K562 (cell line): ENCODE data around the gene VPS16. TPM values are rescaled to one million over a fixed set of nuclear protein-coding genes. Genes with fewer than 3 reads are reported as not detected.

Experiments used
- BRD4 ChIP-seq: fragments of 200-600 bp; sonication (generic); IDR thresholded peaks from 2 replicates; pipeline ENCODE4 v1.6.1; 2017; ENCODE audit warnings: inconsistent platforms
- CCNT2 ChIP-seq: IDR thresholded peaks from 2 replicates; pipeline ENCODE4 v1.6.1; 2011; ENCODE audit warnings: borderline replicate concordance, low read depth, mild to moderate bottlenecking, moderate library complexity, mixed read lengths, low read length; ENCODE audit not compliant: insufficient read length; ENCODE audit errors: extremely low read depth
- DPF2 ChIP-seq: fragments of 450-650 bp; IDR thresholded peaks from 2 replicates; pipeline ENCODE4 v1.6.1; 2016
- KLF10 ChIP-seq: fragments of 250-450 bp; sonication (Bioruptor Pico); IDR thresholded peaks from 2 replicates; pipeline ENCODE4 v1.6.1; 2021; ENCODE audit warnings: matching md5 sums
- MAFK ChIP-seq: IDR thresholded peaks from 2 replicates; pipeline ENCODE4 v1.6.1; 2011; ENCODE audit warnings: low read length, improper control_type of control experiment
- MYC ChIP-seq, 2 experiments: fragments of 250-450 bp in 1 of 2; sonication (Bioruptor Pico) in 1 of 2; IDR thresholded peaks; 2 replicates each; pipeline versions ENCODE4 v1.5.1 to v1.6.1; 2012 to 2021; ENCODE audit warnings: low read depth in 2 of 2, borderline replicate concordance in 1 of 2, improper control_type of control experiment in 1 of 2, low read length in 1 of 2, mild to moderate bottlenecking in 1 of 2, moderate library complexity in 1 of 2
- MYNN ChIP-seq, 2 experiments: sonication (generic); formaldehyde crosslinking in 1 of 2; IDR thresholded peaks; 2 replicates each; pipeline versions ENCODE4 v1.5.0 to v1.6.1; 2016 to 2020; ENCODE audit warnings: antibody characterized with exemption in 1 of 2, missing genetic modification reagents in 1 of 2
- PHF20 ChIP-seq: fragments of 450-650 bp; IDR thresholded peaks from 2 replicates; pipeline ENCODE4 v1.6.1; 2018; ENCODE audit not compliant: partially characterized antibody
- PYGO2 ChIP-seq: fragments of 450-650 bp; IDR thresholded peaks from 2 replicates; pipeline ENCODE4 v1.6.1; 2016; ENCODE audit warnings: mild to moderate bottlenecking, missing genetic modification characterization, moderate library complexity, missing compliant biosample characterization
- SRSF3 ChIP-seq: fragments of 200-400 bp; formaldehyde crosslinking; IDR thresholded peaks from 2 replicates; pipeline ENCODE4 v1.6.1; 2016; ENCODE audit warnings: mild to moderate bottlenecking, low read length, moderate library complexity; ENCODE audit not compliant: insufficient read depth
- SRSF9 ChIP-seq: fragments of 200-400 bp; formaldehyde crosslinking; IDR thresholded peaks from 2 replicates; pipeline ENCODE4 v1.6.1; 2017; ENCODE audit warnings: low read depth, low read length, borderline replicate concordance
- ZNF436 ChIP-seq: fragments of 250-450, 450-650 bp; sonication (Bioruptor Pico); formaldehyde crosslinking; IDR thresholded peaks from 2 replicates; pipeline ENCODE4 v1.7.0; 2020; ENCODE audit warnings: mild to moderate bottlenecking
- ZNF76 ChIP-seq: fragments of 250-450 bp; sonication (Bioruptor Pico); IDR thresholded peaks from 2 replicates; pipeline ENCODE4 v1.4.0; 2020; ENCODE audit warnings: mild to moderate bottlenecking, moderate library complexity, borderline replicate concordance
- polyA plus RNA-seq, 8 experiments: library from polyadenylated mRNA; depleted of rRNA in 4 of 8; stranded (reverse) in 5 of 8; unstranded in 3 of 8; fragments of >200 nt; fragmentation: Nextera tagmentation in 2 of 8; fragmentation: Illumina TruSeq in 1 of 8; extraction: Ambion mirVana in 2 of 8; extraction: Trizol in 1 of 8; gene quantifications; 2 replicates each; pipeline versions ENCODE4 v1.2.1 to v1.2.3, GENCODE V29; 2011 to 2014; ENCODE audit warnings: inconsistent platforms in 1 of 8, missing spikeins in 1 of 8
- total RNA-seq, 7 experiments: library from RNA; depleted of rRNA in 6 of 7; stranded (reverse); fragments of >200 nt in 6 of 7; fragmentation: Illumina TruSeq in 2 of 7; extraction: Trizol in 2 of 7; gene quantifications; 2 replicates each; pipeline versions ENCODE4 v1.2.1 to v1.2.3, GENCODE V29; 2011 to 2021; ENCODE audit warnings: low replicate concordance in 1 of 7
- TF ChIP-seq, protein P1 (sequence below): fragments of 450-650 bp; formaldehyde crosslinking; IDR thresholded peaks from 2 replicates; pipeline ENCODE4 v1.4.0; 2022; ENCODE audit warnings: mild to moderate bottlenecking, moderate library complexity
- TF ChIP-seq, protein P2 (sequence below): sonication (generic); formaldehyde crosslinking; IDR thresholded peaks from 2 replicates; pipeline ENCODE4 v1.9.0; 2022; ENCODE audit warnings: mild to moderate bottlenecking, missing genetic modification reagents
- TF ChIP-seq, protein P3 (sequence below), 2 experiments: fragments of 150-350 bp in 1 of 2; IDR thresholded peaks; 2 replicates each; pipeline ENCODE4 v1.6.1; 2012 to 2016; ENCODE audit warnings: low read depth in 2 of 2, low read length in 2 of 2, mild to moderate bottlenecking in 1 of 2, moderate library complexity in 1 of 2
- TF ChIP-seq, protein P4 (sequence below): fragments of 450-650 bp; IDR thresholded peaks from 2 replicates; pipeline ENCODE4 v1.6.1; 2014; ENCODE audit warnings: low read depth, mild to moderate bottlenecking, moderate library complexity, borderline replicate concordance
- TF ChIP-seq, protein P5 (sequence below): sonication (generic); formaldehyde crosslinking; IDR thresholded peaks from 2 replicates; pipeline ENCODE4 v1.8.0; 2022; ENCODE audit warnings: mild to moderate bottlenecking, missing genetic modification reagents

The VPS16 gene
- total and polyA plus RNA-seq, 9 of the 15 experiments (the other 6 are each of a cell fraction or from before 2014, with no cell fraction given), result 6.8 to 24.7 (median 14.0) TPM

DNA sequence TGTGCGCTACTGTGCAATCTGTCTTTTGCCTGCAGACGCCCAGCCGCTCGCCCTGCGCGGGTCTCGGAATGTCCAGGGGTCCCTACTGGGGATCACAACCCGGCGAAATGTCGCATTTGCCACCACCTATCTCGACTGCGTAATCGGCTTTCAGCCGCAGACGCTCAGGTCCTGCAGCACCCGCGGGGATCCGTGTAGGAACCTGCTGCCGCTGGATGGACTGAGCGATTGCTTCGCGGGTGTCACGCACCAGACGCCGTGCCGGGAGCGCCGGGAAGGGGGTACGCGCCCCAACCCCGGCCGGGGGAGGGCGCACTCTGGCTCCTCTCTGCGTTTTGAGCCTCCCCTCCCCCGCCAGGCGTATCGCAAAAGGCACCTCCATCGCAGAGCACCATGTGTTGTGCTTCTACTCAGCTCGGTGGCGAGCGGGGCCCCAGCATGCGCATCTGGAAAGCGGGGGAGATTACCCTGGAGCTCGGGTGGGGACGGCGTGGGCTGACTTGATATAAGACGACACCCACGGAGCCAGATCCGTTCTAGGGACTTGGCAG is 32.0 kb downstream of the VPS16 start (continued):
- TF ChIP-seq SRSF3 (no peak), MYNN (IDR thresholded peaks at IDR 0.05) (peak; percentile 47; the same call in 1 of the 2 replicates), MYNN (CRISPR knock-in tag; IDR thresholded peaks at IDR 0.05) (no peak), ZNF76 (CRISPR knock-in tag) (no peak), PYGO2 (tag) (no peak), DPF2 (peak; percentile 52), ZNF436 (no peak), MYC (IDR thresholded peaks at IDR 0.05; ENCODE audit: low read depth, low read length) (peak; percentile 91), MYC (CRISPR knock-in tag; IDR thresholded peaks at IDR 0.05; ENCODE audit: borderline replicate concordance, low read depth) (no peak), BRD4 (no peak), CCNT2 (no peak), KLF10 (CRISPR knock-in tag) (no peak), PHF20 (peak; percentile 9), MAFK (no peak), SRSF9 (no peak)
- TF ChIP-seq, protein P1, sequence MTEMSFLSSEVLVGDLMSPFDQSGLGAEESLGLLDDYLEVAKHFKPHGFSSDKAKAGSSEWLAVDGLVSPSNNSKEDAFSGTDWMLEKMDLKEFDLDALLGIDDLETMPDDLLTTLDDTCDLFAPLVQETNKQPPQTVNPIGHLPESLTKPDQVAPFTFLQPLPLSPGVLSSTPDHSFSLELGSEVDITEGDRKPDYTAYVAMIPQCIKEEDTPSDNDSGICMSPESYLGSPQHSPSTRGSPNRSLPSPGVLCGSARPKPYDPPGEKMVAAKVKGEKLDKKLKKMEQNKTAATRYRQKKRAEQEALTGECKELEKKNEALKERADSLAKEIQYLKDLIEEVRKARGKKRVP, result no peak
- TF ChIP-seq, protein P2, sequence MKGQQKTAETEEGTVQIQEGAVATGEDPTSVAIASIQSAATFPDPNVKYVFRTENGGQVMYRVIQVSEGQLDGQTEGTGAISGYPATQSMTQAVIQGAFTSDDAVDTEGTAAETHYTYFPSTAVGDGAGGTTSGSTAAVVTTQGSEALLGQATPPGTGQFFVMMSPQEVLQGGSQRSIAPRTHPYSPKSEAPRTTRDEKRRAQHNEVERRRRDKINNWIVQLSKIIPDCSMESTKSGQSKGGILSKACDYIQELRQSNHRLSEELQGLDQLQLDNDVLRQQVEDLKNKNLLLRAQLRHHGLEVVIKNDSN (CRISPR knock-in tag), result peak; percentile 33; the same call in 1 of the 2 replicates
- TF ChIP-seq, protein P3, sequence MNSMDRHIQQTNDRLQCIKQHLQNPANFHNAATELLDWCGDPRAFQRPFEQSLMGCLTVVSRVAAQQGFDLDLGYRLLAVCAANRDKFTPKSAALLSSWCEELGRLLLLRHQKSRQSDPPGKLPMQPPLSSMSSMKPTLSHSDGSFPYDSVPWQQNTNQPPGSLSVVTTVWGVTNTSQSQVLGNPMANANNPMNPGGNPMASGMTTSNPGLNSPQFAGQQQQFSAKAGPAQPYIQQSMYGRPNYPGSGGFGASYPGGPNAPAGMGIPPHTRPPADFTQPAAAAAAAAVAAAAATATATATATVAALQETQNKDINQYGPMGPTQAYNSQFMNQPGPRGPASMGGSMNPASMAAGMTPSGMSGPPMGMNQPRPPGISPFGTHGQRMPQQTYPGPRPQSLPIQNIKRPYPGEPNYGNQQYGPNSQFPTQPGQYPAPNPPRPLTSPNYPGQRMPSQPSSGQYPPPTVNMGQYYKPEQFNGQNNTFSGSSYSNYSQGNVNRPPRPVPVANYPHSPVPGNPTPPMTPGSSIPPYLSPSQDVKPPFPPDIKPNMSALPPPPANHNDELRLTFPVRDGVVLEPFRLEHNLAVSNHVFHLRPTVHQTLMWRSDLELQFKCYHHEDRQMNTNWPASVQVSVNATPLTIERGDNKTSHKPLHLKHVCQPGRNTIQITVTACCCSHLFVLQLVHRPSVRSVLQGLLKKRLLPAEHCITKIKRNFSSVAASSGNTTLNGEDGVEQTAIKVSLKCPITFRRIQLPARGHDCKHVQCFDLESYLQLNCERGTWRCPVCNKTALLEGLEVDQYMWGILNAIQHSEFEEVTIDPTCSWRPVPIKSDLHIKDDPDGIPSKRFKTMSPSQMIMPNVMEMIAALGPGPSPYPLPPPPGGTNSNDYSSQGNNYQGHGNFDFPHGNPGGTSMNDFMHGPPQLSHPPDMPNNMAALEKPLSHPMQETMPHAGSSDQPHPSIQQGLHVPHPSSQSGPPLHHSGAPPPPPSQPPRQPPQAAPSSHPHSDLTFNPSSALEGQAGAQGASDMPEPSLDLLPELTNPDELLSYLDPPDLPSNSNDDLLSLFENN (IDR thresholded peaks at IDR 0.05; ENCODE audit: low read depth in 2 of 2, low read length in 2 of 2), result no peak
- TF ChIP-seq, protein P4, sequence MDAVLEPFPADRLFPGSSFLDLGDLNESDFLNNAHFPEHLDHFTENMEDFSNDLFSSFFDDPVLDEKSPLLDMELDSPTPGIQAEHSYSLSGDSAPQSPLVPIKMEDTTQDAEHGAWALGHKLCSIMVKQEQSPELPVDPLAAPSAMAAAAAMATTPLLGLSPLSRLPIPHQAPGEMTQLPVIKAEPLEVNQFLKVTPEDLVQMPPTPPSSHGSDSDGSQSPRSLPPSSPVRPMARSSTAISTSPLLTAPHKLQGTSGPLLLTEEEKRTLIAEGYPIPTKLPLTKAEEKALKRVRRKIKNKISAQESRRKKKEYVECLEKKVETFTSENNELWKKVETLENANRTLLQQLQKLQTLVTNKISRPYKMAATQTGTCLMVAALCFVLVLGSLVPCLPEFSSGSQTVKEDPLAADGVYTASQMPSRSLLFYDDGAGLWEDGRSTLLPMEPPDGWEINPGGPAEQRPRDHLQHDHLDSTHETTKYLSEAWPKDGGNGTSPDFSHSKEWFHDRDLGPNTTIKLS, result no peak
- TF ChIP-seq, protein P5, sequence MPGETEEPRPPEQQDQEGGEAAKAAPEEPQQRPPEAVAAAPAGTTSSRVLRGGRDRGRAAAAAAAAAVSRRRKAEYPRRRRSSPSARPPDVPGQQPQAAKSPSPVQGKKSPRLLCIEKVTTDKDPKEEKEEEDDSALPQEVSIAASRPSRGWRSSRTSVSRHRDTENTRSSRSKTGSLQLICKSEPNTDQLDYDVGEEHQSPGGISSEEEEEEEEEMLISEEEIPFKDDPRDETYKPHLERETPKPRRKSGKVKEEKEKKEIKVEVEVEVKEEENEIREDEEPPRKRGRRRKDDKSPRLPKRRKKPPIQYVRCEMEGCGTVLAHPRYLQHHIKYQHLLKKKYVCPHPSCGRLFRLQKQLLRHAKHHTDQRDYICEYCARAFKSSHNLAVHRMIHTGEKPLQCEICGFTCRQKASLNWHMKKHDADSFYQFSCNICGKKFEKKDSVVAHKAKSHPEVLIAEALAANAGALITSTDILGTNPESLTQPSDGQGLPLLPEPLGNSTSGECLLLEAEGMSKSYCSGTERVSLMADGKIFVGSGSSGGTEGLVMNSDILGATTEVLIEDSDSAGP (CRISPR knock-in tag), result no peak
